WTC11 (cell line): ENCODE data around the gene PCSK2. TPM values are rescaled to one million over a fixed set of nuclear protein-coding genes. Genes with fewer than 3 reads are reported as not detected.

Experiments used
- ATAC-seq: fragments of 200-7000 bp; cut with Tn5 transposase; 2 replicates; pipeline ENCODE4 v1.10.0; 2021; ENCODE audit warnings: mild to moderate bottlenecking, moderate library complexity
- CTCF ChIA-PET: fragments of 300-600 bp; sonication (Branson Sonifier 250); formaldehyde crosslinking; loops from one replicate; lab custom pipeline; 2021; ENCODE audit warnings: antibody characterized with exemption; lab: Charles Lee
- POLR2A ChIA-PET: fragments of 350-600 bp; sonication (Branson Sonifier 250); formaldehyde crosslinking; loops from one replicate; lab custom pipeline; 2021; ENCODE audit warnings: antibody characterized with exemption; lab: Charles Lee
- DNase-seq: peaks from one replicate; pipeline ENCODE4 v3.0.0; 2021; ENCODE audit warnings: low spot score
- H3K27ac Mint-ChIP-seq: 2 replicates; pipeline ENCODE4 v1.8.0; 2021; ENCODE audit warnings: mixed read lengths
- H3K27me3 Mint-ChIP-seq: 2 replicates; pipeline ENCODE4 v1.8.0; 2021; ENCODE audit warnings: low read depth, mild to moderate bottlenecking, moderate library complexity, mixed read lengths
- H3K36me3 Mint-ChIP-seq: 2 replicates; pipeline ENCODE4 v1.8.0; 2021; ENCODE audit warnings: mixed read lengths
- H3K4me1 Mint-ChIP-seq: 2 replicates; pipeline ENCODE4 v1.8.0; 2022; ENCODE audit warnings: mixed read lengths
- H3K4me3 Mint-ChIP-seq: 2 replicates; pipeline ENCODE4 v1.8.0; 2021; ENCODE audit warnings: mild to moderate bottlenecking, moderate library complexity, mixed read lengths
- H3K9me3 Mint-ChIP-seq: 2 replicates; pipeline ENCODE4 v1.8.0; 2021; ENCODE audit warnings: mixed read lengths
- AR ChIP-seq: fragments of 250-450 bp; sonication (Bioruptor Pico); IDR thresholded peaks from 2 replicates; pipeline ENCODE4 v1.9.0; 2021; ENCODE audit warnings: mild to moderate bottlenecking
- CDX4 ChIP-seq: fragments of 250-450 bp; sonication (Bioruptor Pico); IDR thresholded peaks from 2 replicates; pipeline ENCODE4 v1.9.0; 2021; ENCODE audit warnings: moderate library complexity, mild to moderate bottlenecking, inconsistent platforms, borderline replicate concordance
- CREB1 ChIP-seq: sonication (generic); formaldehyde crosslinking; IDR thresholded peaks from 2 replicates; pipeline ENCODE4 v1.8.0; 2023; ENCODE audit warnings: mild to moderate bottlenecking, missing genetic modification reagents
- ETV6 ChIP-seq: sonication (generic); formaldehyde crosslinking; IDR thresholded peaks from 2 replicates; pipeline ENCODE4 v1.8.1; 2022; ENCODE audit warnings: mild to moderate bottlenecking, missing genetic modification reagents
- GRHL2 ChIP-seq: fragments of 250-450 bp; sonication (Bioruptor Pico); IDR thresholded peaks from 2 replicates; pipeline ENCODE4 v1.8.0; 2022; ENCODE audit warnings: mild to moderate bottlenecking, moderate library complexity; ENCODE audit not compliant: insufficient replicate concordance, severe bottlenecking
- HMGA2 ChIP-seq: fragments of 250-450 bp; sonication (Bioruptor Pico); IDR thresholded peaks from 2 replicates; pipeline ENCODE4 v1.4.0; 2021; ENCODE audit warnings: mild to moderate bottlenecking, moderate library complexity
- IRF2 ChIP-seq: sonication (generic); formaldehyde crosslinking; IDR thresholded peaks from 2 replicates; pipeline ENCODE4 v1.8.0; 2022; ENCODE audit warnings: low read depth, missing genetic modification reagents, borderline replicate concordance
- NR1H2 ChIP-seq: sonication (generic); formaldehyde crosslinking; IDR thresholded peaks from 2 replicates; pipeline ENCODE4 v1.9.0; 2021; ENCODE audit warnings: mild to moderate bottlenecking, moderate library complexity, missing genetic modification reagents
- NR2C2 ChIP-seq: sonication (generic); formaldehyde crosslinking; IDR thresholded peaks from 2 replicates; pipeline ENCODE4 v1.8.0; 2022; ENCODE audit warnings: mild to moderate bottlenecking, missing genetic modification reagents
- NR3C1 ChIP-seq: sonication (generic); formaldehyde crosslinking; conservative IDR thresholded peaks from 2 replicates; pipeline ENCODE4 v1.8.1; 2023; ENCODE audit warnings: low read depth, mild to moderate bottlenecking, missing genetic modification reagents
- PRRX2 ChIP-seq: fragments of 250-450 bp; sonication (Bioruptor Pico); IDR thresholded peaks from 2 replicates; pipeline ENCODE4 v1.8.0; 2021; ENCODE audit warnings: mild to moderate bottlenecking
- SMAD3 ChIP-seq: sonication (generic); formaldehyde crosslinking; IDR thresholded peaks from 2 replicates; pipeline ENCODE4 v1.8.0; 2022; ENCODE audit warnings: missing genetic modification reagents, mild to moderate bottlenecking, borderline replicate concordance
- SMAD4 ChIP-seq: sonication (generic); formaldehyde crosslinking; IDR thresholded peaks from 2 replicates; pipeline ENCODE4 v1.8.0; 2022; ENCODE audit warnings: mild to moderate bottlenecking, missing genetic modification reagents
- SOX15 ChIP-seq: fragments of 250-450 bp; sonication (Bioruptor Pico); IDR thresholded peaks from 2 replicates; pipeline ENCODE4 v1.9.0; 2021; ENCODE audit warnings: mild to moderate bottlenecking
- SP1 ChIP-seq: sonication (generic); formaldehyde crosslinking; conservative IDR thresholded peaks from 2 replicates; pipeline ENCODE4 v1.8.1; 2022; ENCODE audit warnings: missing genetic modification reagents
- ZBTB43 ChIP-seq: sonication (generic); formaldehyde crosslinking; IDR thresholded peaks from 2 replicates; pipeline ENCODE4 v1.8.1; 2023; ENCODE audit warnings: mild to moderate bottlenecking, missing genetic modification reagents
- ZNF416 ChIP-seq: fragments of 250-450 bp; sonication (Bioruptor Pico); IDR thresholded peaks from 2 replicates; pipeline ENCODE4 v1.9.0; 2021; ENCODE audit warnings: mild to moderate bottlenecking, inconsistent platforms
- total RNA-seq: library from RNA; stranded (reverse); gene quantifications from 3 replicates; pipeline ENCODE4 v1.2.3, GENCODE V29; 2021
- TF ChIP-seq, protein P1 (sequence below): sonication (generic); formaldehyde crosslinking; IDR thresholded peaks from 2 replicates; pipeline ENCODE4 v1.8.1; 2022; ENCODE audit warnings: low read depth, missing genetic modification reagents, borderline replicate concordance
- TF ChIP-seq, protein P2 (sequence below): sonication (generic); formaldehyde crosslinking; IDR thresholded peaks from 2 replicates; pipeline ENCODE4 v1.8.0; 2023; ENCODE audit warnings: mild to moderate bottlenecking, missing genetic modification reagents
- TF ChIP-seq, protein P3 (sequence below): fragments of 250-450 bp; sonication (Bioruptor Pico); conservative IDR thresholded peaks from 2 replicates; pipeline ENCODE4 v1.9.0; 2021; ENCODE audit warnings: mild to moderate bottlenecking

The PCSK2 gene
- total RNA-seq, 1 experiment from 2014 or later, result 0.74 TPM

GRCh38 chr20:17334932-17335331, 108.1 kb downstream of the PCSK2 start:
- H3K36me3 Mint-ChIP-seq, result no peaks in the 10 kb centered on the region
- DNase-seq, result no peak
- peaks cover 10% of the 10 kb centered on the region for H3K4me1 Mint-ChIP-seq
- no peak overlapping the region for H3K4me3 Mint-ChIP-seq
- H3K9me3 Mint-ChIP-seq, result no peaks in the 10 kb centered on the region
- no peaks in the 10 kb centered on the region for H3K27me3 Mint-ChIP-seq
- no peak for ATAC-seq
- no peak for TF ChIP-seq ZBTB43 (CRISPR knock-in tag)
- TF ChIP-seq, protein P1, sequence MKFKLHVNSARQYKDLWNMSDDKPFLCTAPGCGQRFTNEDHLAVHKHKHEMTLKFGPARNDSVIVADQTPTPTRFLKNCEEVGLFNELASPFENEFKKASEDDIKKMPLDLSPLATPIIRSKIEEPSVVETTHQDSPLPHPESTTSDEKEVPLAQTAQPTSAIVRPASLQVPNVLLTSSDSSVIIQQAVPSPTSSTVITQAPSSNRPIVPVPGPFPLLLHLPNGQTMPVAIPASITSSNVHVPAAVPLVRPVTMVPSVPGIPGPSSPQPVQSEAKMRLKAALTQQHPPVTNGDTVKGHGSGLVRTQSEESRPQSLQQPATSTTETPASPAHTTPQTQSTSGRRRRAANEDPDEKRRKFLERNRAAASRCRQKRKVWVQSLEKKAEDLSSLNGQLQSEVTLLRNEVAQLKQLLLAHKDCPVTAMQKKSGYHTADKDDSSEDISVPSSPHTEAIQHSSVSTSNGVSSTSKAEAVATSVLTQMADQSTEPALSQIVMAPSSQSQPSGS (CRISPR knock-in tag), result no peak
- no peak for TF ChIP-seq ZNF416 (CRISPR knock-in tag)
- TF ChIP-seq GRHL2 (CRISPR knock-in tag), result no peak
- TF ChIP-seq CDX4, result no peak
- no peak for TF ChIP-seq SMAD4 (CRISPR knock-in tag)
- no peak for TF ChIP-seq NR2C2
- no peak for TF ChIP-seq NR1H2
- TF ChIP-seq PRRX2 (CRISPR knock-in tag), result no peak
- TF ChIP-seq, protein P2, sequence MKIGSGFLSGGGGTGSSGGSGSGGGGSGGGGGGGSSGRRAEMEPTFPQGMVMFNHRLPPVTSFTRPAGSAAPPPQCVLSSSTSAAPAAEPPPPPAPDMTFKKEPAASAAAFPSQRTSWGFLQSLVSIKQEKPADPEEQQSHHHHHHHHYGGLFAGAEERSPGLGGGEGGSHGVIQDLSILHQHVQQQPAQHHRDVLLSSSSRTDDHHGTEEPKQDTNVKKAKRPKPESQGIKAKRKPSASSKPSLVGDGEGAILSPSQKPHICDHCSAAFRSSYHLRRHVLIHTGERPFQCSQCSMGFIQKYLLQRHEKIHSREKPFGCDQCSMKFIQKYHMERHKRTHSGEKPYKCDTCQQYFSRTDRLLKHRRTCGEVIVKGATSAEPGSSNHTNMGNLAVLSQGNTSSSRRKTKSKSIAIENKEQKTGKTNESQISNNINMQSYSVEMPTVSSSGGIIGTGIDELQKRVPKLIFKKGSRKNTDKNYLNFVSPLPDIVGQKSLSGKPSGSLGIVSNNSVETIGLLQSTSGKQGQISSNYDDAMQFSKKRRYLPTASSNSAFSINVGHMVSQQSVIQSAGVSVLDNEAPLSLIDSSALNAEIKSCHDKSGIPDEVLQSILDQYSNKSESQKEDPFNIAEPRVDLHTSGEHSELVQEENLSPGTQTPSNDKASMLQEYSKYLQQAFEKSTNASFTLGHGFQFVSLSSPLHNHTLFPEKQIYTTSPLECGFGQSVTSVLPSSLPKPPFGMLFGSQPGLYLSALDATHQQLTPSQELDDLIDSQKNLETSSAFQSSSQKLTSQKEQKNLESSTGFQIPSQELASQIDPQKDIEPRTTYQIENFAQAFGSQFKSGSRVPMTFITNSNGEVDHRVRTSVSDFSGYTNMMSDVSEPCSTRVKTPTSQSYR (CRISPR knock-in tag), result no peak
- TF ChIP-seq SOX15, result no peak
- TF ChIP-seq SMAD3 (CRISPR knock-in tag), result no peak
- H3K27ac Mint-ChIP-seq, result no peak overlapping the region
- CTCF ChIA-PET, result no interaction called here
- POLR2A ChIA-PET, result no interaction called here

- CTCF ChIA-PET, result interaction anchor here (1.9 kb wide), 1 partner anchor 104 kb away, joined by 6 read pairs; no protein-coding TSS in a partner anchor
- H3K27ac Mint-ChIP-seq, result no peak overlapping the region
- H3K4me1 Mint-ChIP-seq, result peaks cover 19% of the 10 kb centered on the region
- no peak overlapping the region for H3K4me3 Mint-ChIP-seq
- POLR2A ChIA-PET, result no interaction called here
- no peak for TF ChIP-seq IRF2
- TF ChIP-seq, protein P3, sequence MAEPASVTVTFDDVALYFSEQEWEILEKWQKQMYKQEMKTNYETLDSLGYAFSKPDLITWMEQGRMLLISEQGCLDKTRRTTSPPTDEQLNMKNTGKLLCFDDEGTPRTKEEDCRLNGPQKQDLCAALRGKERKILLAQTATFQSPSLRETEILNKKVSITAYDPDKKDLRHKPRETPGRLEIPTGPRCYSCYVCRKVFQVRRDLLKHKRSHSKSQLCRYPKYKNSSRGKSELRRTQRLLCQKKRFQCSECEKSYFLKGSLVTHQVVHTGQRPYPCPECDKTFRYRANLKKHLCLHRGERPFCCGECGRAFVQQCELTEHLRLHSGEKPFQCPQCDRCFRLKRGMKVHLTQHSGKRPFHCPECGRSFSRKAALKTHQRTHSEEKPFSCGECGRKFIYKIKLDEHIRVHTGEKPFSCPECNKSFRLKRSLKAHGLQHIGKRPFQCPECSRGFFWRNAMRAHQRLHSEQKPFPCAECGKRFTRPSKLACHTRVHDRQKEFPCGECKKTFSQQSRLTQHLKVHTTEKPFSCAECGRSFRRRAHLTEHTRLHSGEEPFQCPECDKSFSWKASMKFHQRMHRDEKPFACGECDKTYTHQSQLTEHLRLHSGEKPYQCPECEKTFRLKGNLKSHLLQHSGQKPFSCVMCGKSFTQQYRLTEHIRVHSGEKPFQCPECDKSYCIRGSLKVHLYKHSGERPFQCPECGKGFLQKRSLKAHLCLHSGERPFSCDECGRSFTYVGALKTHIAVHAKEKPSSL (CRISPR knock-in tag), result no peak
- TF ChIP-seq, all 79 proteins: peak for 0
- Mint-ChIP-seq H3K27me3 (no peaks in the 10 kb centered on the region), H3K36me3 (no peaks in the 10 kb centered on the region), H3K9me3 (no peaks in the 10 kb centered on the region)
- no peak for DNase-seq
- no peak for ATAC-seq
These were observed 112.2 kb downstream of the PCSK2 start for GRCh38 chr20:17339000-17339399.

DNA sequence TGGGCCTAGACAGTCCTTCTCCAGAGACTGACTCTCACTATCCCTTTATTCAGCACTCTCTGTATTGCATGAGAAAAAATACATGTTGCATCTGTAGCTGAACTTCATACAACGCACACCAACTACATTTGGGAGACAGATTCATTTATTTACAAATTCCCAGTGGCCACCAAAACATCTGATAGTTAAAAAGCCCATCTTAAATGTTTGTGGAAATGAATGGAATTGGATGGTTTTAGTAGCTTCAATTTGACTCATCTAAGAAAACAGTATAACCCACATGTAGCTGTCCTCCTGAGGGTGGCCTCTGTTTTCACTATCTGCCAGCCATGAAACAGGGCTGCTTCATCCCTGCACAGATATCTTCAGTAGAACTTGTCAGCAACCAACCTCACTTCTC, 116.3 kb downstream of the PCSK2 start:
- Mint-ChIP-seq H3K4me3 (no peak overlapping the region), H3K9me3 (no peaks in the 10 kb centered on the region), H3K27ac (no peak overlapping the region), H3K4me1 (peaks cover 26% of the 10 kb centered on the region), H3K36me3 (no peaks in the 10 kb centered on the region), H3K27me3 (peaks cover 2% of the 10 kb centered on the region; the same call in 1 of the 2 replicates)
- ChIA-PET CTCF (interaction anchor here (1.0 kb wide), 1 partner anchor 539 kb away, joined by 3 read pairs; no protein-coding TSS in a partner anchor), POLR2A (no interaction called here)
- ATAC-seq (no peak), DNase-seq (no peak)
- TF ChIP-seq ETV6 (CRISPR knock-in tag), result no peak
- no peak for TF ChIP-seq HMGA2 (CRISPR knock-in tag)
- TF ChIP-seq CREB1 (CRISPR knock-in tag), result no peak
- no peak for TF ChIP-seq SP1 (CRISPR knock-in tag)
- no peak for TF ChIP-seq AR (CRISPR knock-in tag)
- no peak for TF ChIP-seq NR3C1 (CRISPR knock-in tag)
